ENCODE data around the gene WFIKKN1. TPM values are rescaled to one million over a fixed set of nuclear protein-coding genes. Genes with fewer than 3 reads are reported as not detected.

The WFIKKN1 gene
- total and polyA plus RNA-seq, 4 donors, result 0.31 to 2.5 (median 0.61) TPM

- Histone ChIP-seq H3K27ac (ENCODE audit: low read depth in 1 of 2, low read length in 1 of 2) (no peak overlapping the region), H3K36me3 (ENCODE audit: control insufficient read depth in 4 of 4, insufficient read depth in 4 of 4, low read length in 4 of 4) (peaks cover 0 to 3% (median 0%) of the 10 kb centered on the region in 4 donors), H3K4me3 (no peak overlapping the region), H3K4me1 (ENCODE audit: control insufficient read depth in 5 of 5, insufficient read depth in 5 of 5, low read length in 5 of 5) (peaks cover 0 to 36% (median 7%) of the 10 kb centered on the region in 5 donors), H3K9me3 (ENCODE audit: control insufficient read depth in 4 of 4, insufficient read depth in 3 of 4, low read length in 3 of 4) (no peaks in the 10 kb centered on the region), H3K27me3 (ENCODE audit: control insufficient read depth in 3 of 3, insufficient read depth in 3 of 3, low read length in 2 of 3) (peaks cover 0 to 3% (median 0%) of the 10 kb centered on the region in 3 donors), H3K9ac (ENCODE audit: insufficient read depth in 1 of 2, low read length in 2 of 2) (no peak overlapping the region)
- WGBS, 2 donors, result 83 to 88% methylated on average over 9 of the region's 9 CpGs
- ATAC-seq (ENCODE audit: insufficient read depth, low FRiP score), result no peak
- DNase-seq, result no peak
- no peak for TF ChIP-seq CTCF (IDR thresholded peaks at IDR 0.05; ENCODE audit: control extremely low read depth, extremely low read depth)
Observed at GRCh38 chr16:638836-639235, 8.1 kb downstream of the WFIKKN1 start.

- H3K27ac ChIP-seq (ENCODE audit: low read depth in 1 of 2, low read length in 1 of 2), result peak overlapping the region; percentile 54 to 96
- H3K4me1 ChIP-seq (ENCODE audit: control insufficient read depth in 5 of 5, insufficient read depth in 5 of 5, low read length in 5 of 5), result peaks cover 0 to 27% (median 7%) of the 10 kb centered on the region in 5 donors
Observed at GRCh38 chr16:640614-641013, 9.8 kb downstream of the WFIKKN1 start.

GRCh38 chr16:641326-642188 lies 10.8 kb downstream of the WFIKKN1 start, which contains the start of gene MCRIP2:
TSS of gene MCRIP2 (plus strand) at chr16:641828. CDS start at chr16:641992, 164 bp downstream.
- Histone ChIP-seq H3K27ac (ENCODE audit: low read depth in 1 of 2, low read length in 1 of 2) (peak within 1 kb of the TSS; percentile 87 to 96), H3K9me3 (ENCODE audit: control insufficient read depth in 4 of 4, insufficient read depth in 3 of 4, low read length in 3 of 4) (no peaks in the 10 kb centered on the region), H3K27me3 (ENCODE audit: control insufficient read depth in 3 of 3, insufficient read depth in 3 of 3, low read length in 2 of 3) (peaks cover 0 to 3% (median 0%) of the 10 kb centered on the region in 3 donors), H3K36me3 (ENCODE audit: control insufficient read depth in 4 of 4, insufficient read depth in 4 of 4, low read length in 4 of 4) (peaks cover 0 to 2% (median 0%) of the 10 kb centered on the region in 4 donors), H3K9ac (ENCODE audit: insufficient read depth in 1 of 2, low read length in 2 of 2) (peak within 1 kb of the TSS in 1 of 2 donors; percentile 11), H3K4me1 (ENCODE audit: control insufficient read depth in 5 of 5, insufficient read depth in 5 of 5, low read length in 5 of 5) (peaks cover 0 to 30% (median 7%) of the 10 kb centered on the region in 5 donors), H3K4me3 (peak within 1 kb of the TSS; percentile 73)
- ATAC-seq (ENCODE audit: insufficient read depth, low FRiP score) (peak; percentile 54), DNase-seq (peak; percentile 70 to 80 (median 78))
- no peak for TF ChIP-seq CTCF (IDR thresholded peaks at IDR 0.05; ENCODE audit: control extremely low read depth, extremely low read depth)
- 1 to 2% methylated on average over 68 to 81 of the region's 81 CpGs for WGBS, 2 donors

More at GRCh38 chr16:640614-641013, 9.8 kb downstream of the WFIKKN1 start:
- no peak for DNase-seq
- H3K27me3 ChIP-seq (ENCODE audit: control insufficient read depth in 3 of 3, insufficient read depth in 3 of 3, low read length in 2 of 3), result peaks cover 0 to 3% (median 0%) of the 10 kb centered on the region in 3 donors
- no peaks in the 10 kb centered on the region for H3K36me3 ChIP-seq (ENCODE audit: control insufficient read depth in 4 of 4, insufficient read depth in 4 of 4, low read length in 4 of 4)
- H3K9ac ChIP-seq (ENCODE audit: insufficient read depth in 1 of 2, low read length in 2 of 2), result no peak overlapping the region
- WGBS, 2 donors, result 90 to 93% methylated on average over 5 of the region's 5 CpGs
- TF ChIP-seq CTCF (IDR thresholded peaks at IDR 0.05; ENCODE audit: control extremely low read depth, extremely low read depth), result no peak
- H3K4me3 ChIP-seq, result no peak overlapping the region
- ATAC-seq (ENCODE audit: insufficient read depth, low FRiP score), result no peak
- no peaks in the 10 kb centered on the region for H3K9me3 ChIP-seq (ENCODE audit: control insufficient read depth in 4 of 4, insufficient read depth in 3 of 4, low read length in 3 of 4)
